ENCODE results near the gene RASSF5.

Gene RASSF5

GRCh38 chr1:206495493-206496046 lies 11.8 kb upstream of the RASSF5 start:
- no peak for TF ChIP-seq CTCF (IDR thresholded peaks at IDR 0.05; ENCODE audit: low read depth, low read length, missing control alignments)
- no peak for DNase-seq (ENCODE audit: low read depth)
- H3K4me3 ChIP-seq (ENCODE audit: low read depth, low read length), result no peak overlapping the region

GRCh38 chr1:206496131-206496793 lies 11.1 kb upstream of the RASSF5 start:
- DNase-seq (ENCODE audit: low read depth), result no peak
- H3K4me3 ChIP-seq (ENCODE audit: low read depth, low read length), result no peak overlapping the region; the same call in 1 of the 2 replicates
- TF ChIP-seq CTCF (IDR thresholded peaks at IDR 0.05; ENCODE audit: low read depth, low read length, missing control alignments), result no peak

- H3K4me3 ChIP-seq (ENCODE audit: low read depth, low read length), result no peak overlapping the region
- no peak for DNase-seq (ENCODE audit: low read depth)
- no peak for TF ChIP-seq CTCF (IDR thresholded peaks at IDR 0.05; ENCODE audit: low read depth, low read length, missing control alignments)
These were observed 10.0 kb upstream of the RASSF5 start for GRCh38 chr1:206497363-206497762.

- no peak for TF ChIP-seq CTCF (IDR thresholded peaks at IDR 0.05; ENCODE audit: low read depth, low read length, missing control alignments)
- no peak overlapping the region for H3K4me3 ChIP-seq (ENCODE audit: low read depth, low read length)
- DNase-seq (ENCODE audit: low read depth), result no peak
These were observed 9.6 kb upstream of the RASSF5 start for GRCh38 chr1:206497774-206498173.

GRCh38 chr1:206498685-206499084 lies 8.6 kb upstream of the RASSF5 start:
- TF ChIP-seq CTCF (IDR thresholded peaks at IDR 0.05; ENCODE audit: low read depth, low read length, missing control alignments), result no peak
- no peak for DNase-seq (ENCODE audit: low read depth)
- no peak overlapping the region for H3K4me3 ChIP-seq (ENCODE audit: low read depth, low read length)

- TF ChIP-seq CTCF (IDR thresholded peaks at IDR 0.05; ENCODE audit: low read depth, low read length, missing control alignments), result no peak
- DNase-seq (ENCODE audit: low read depth), result no peak
- no peak overlapping the region for H3K4me3 ChIP-seq (ENCODE audit: low read depth, low read length)
These were observed 7.3 kb upstream of the RASSF5 start for GRCh38 chr1:206500046-206500445.

- DNase-seq (ENCODE audit: low read depth), result no peak
- no peak overlapping the region for H3K4me3 ChIP-seq (ENCODE audit: low read depth, low read length)
- no peak for TF ChIP-seq CTCF (IDR thresholded peaks at IDR 0.05; ENCODE audit: low read depth, low read length, missing control alignments)
These were observed 5.5 kb upstream of the RASSF5 start for GRCh38 chr1:206501881-206502280.
